ENCODE results near the gene RICTOR.

DNA sequence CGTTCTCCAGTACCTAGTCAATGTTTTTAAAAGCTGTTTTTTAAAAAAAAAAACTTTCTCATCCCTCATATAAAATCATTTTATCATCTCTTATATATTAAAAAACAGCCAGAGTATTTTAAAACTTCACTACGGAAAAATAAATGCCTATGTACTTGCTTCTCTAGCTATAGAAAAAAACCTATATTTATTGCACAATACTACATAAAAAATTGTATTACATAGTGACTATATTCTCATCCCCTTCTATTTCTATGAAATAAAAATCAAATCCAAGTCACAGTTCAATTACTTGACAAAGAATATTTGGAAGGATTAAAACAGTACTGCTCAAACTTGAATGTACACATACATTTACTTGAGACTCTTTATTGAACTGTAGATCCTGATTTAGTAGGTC lies 56.7 kb downstream of the RICTOR start:
- no peak for TF ChIP-seq EZH2 (IDR thresholded peaks at IDR 0.05)
- TF ChIP-seq, protein P1, sequence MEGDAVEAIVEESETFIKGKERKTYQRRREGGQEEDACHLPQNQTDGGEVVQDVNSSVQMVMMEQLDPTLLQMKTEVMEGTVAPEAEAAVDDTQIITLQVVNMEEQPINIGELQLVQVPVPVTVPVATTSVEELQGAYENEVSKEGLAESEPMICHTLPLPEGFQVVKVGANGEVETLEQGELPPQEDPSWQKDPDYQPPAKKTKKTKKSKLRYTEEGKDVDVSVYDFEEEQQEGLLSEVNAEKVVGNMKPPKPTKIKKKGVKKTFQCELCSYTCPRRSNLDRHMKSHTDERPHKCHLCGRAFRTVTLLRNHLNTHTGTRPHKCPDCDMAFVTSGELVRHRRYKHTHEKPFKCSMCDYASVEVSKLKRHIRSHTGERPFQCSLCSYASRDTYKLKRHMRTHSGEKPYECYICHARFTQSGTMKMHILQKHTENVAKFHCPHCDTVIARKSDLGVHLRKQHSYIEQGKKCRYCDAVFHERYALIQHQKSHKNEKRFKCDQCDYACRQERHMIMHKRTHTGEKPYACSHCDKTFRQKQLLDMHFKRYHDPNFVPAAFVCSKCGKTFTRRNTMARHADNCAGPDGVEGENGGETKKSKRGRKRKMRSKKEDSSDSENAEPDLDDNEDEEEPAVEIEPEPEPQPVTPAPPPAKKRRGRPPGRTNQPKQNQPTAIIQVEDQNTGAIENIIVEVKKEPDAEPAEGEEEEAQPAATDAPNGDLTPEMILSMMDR (IDR thresholded peaks at IDR 0.05), result no peak

Measured in neural progenitor cell (in vitro differentiated cells).